ENCODE results near the gene CD24.
"Not testable (repeated sequence)": the region's sequence is repeated elsewhere in the genome, so short reads cannot be mapped to it uniquely, and the experiment has no call there.

The CD24 gene

DNA sequence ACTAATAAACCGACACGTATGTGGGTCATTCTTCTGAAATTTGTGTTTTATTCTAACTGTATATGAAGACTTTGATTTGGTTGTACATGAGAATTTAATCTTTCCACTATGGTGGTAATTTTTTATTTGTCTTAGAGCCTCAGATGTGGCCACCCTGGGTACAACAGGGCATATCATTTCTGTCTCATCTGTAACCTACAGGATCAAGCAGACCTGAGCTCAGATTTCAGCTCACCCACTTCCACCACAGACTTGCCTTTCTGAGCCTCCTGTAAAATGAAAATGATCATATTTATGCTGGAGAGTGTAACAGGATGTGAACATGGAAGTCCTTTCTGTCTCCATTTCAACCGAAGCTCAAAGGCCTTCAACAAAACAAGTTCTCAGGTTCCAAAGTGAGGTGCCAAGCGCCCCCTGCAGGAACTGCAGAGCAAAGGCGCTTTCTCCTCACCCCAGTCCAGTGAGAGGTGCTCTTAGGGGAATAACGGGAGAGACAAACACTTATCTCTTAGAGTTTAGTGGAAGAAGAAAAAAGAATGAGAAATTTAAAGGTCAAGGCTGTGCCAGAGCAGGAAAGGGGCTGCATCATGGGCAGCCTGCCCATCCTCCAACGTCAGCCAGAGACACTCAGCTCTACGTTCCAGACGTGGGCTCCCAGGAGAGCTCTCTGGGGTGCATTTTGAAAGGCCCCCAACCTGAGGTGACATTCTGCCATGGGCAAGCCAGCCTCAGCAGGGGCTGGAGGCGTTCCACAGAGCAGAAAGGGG lies 23.0 kb upstream of the CD24 start (continued):
- TF ChIP-seq, protein P1, sequence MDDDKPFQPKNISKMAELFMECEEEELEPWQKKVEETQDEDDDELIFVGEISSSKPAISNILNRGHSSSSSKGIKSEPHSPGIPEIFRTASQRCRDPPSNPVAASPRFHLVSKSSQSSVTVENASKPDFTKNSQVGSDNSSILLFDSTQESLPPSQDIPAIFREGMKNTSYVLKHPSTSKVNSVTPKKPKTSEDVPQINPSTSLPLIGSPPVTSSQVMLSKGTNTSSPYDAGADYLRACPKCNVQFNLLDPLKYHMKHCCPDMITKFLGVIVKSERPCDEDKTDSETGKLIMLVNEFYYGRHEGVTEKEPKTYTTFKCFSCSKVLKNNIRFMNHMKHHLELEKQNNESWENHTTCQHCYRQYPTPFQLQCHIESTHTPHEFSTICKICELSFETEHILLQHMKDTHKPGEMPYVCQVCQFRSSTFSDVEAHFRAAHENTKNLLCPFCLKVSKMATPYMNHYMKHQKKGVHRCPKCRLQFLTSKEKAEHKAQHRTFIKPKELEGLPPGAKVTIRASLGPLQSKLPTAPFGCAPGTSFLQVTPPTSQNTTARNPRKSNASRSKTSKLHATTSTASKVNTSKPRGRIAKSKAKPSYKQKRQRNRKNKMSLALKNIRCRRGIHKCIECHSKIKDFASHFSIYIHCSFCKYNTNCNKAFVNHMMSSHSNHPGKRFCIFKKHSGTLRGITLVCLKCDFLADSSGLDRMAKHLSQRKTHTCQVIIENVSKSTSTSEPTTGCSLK (tag by site-specific recombination; IDR thresholded peaks at IDR 0.05): no peak
- TF ChIP-seq SP3 (tag by site-specific recombination; IDR thresholded peaks at IDR 0.05) (no peak), ATF2 (tag by site-specific recombination; IDR thresholded peaks at IDR 0.05; ENCODE audit: low read depth) (no peak), ZNF121 (tag by site-specific recombination; IDR thresholded peaks at IDR 0.05) (no peak), ZNF155 (tag by site-specific recombination; IDR thresholded peaks at IDR 0.05) (no peak), ZNF747 (tag by site-specific recombination; IDR thresholded peaks at IDR 0.05) (no peak), ZNF654 (tag by site-specific recombination; IDR thresholded peaks at IDR 0.05; ENCODE audit: low read depth) (peak; percentile 67), ZNF555 (tag by site-specific recombination; conservative IDR thresholded peaks at IDR 0.05) (no peak), ZNF19 (tag by site-specific recombination; IDR thresholded peaks at IDR 0.05; ENCODE audit: low read depth) (no peak), ZNF2 (tag by site-specific recombination; IDR thresholded peaks at IDR 0.05) (peak; percentile 90)
- TF ChIP-seq, protein P2, sequence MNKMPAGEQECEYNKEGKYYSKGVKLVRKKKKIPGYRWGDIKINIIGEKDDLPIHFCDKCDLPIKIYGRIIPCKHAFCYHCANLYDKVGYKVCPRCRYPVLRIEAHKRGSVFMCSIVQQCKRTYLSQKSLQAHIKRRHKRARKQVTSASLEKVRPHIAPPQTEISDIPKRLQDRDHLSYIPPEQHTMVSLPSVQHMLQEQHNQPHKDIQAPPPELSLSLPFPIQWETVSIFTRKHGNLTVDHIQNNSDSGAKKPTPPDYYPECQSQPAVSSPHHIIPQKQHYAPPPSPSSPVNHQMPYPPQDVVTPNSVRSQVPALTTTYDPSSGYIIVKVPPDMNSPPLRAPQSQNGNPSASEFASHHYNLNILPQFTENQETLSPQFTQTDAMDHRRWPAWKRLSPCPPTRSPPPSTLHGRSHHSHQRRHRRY (tag by site-specific recombination; IDR thresholded peaks at IDR 0.05): no peak
- TF ChIP-seq, protein P3, sequence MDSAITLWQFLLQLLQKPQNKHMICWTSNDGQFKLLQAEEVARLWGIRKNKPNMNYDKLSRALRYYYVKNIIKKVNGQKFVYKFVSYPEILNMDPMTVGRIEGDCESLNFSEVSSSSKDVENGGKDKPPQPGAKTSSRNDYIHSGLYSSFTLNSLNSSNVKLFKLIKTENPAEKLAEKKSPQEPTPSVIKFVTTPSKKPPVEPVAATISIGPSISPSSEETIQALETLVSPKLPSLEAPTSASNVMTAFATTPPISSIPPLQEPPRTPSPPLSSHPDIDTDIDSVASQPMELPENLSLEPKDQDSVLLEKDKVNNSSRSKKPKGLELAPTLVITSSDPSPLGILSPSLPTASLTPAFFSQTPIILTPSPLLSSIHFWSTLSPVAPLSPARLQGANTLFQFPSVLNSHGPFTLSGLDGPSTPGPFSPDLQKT (IDR thresholded peaks at IDR 0.05; ENCODE audit: borderline replicate concordance, low read depth, low read length): no peak

- H3K4me1 ChIP-seq (ENCODE audit: control insufficient read depth, insufficient read depth, low read length): no peaks in the 10 kb centered on the region
- ChIA-PET CTCF (interaction anchor here (0.6 to 3.4 kb wide), 2 partner anchors 16 to 555 kb away, joined by 3 to 24 read pairs; no protein-coding TSS in a partner anchor), POLR2A (no interaction called here)
- TF ChIP-seq, protein P4, sequence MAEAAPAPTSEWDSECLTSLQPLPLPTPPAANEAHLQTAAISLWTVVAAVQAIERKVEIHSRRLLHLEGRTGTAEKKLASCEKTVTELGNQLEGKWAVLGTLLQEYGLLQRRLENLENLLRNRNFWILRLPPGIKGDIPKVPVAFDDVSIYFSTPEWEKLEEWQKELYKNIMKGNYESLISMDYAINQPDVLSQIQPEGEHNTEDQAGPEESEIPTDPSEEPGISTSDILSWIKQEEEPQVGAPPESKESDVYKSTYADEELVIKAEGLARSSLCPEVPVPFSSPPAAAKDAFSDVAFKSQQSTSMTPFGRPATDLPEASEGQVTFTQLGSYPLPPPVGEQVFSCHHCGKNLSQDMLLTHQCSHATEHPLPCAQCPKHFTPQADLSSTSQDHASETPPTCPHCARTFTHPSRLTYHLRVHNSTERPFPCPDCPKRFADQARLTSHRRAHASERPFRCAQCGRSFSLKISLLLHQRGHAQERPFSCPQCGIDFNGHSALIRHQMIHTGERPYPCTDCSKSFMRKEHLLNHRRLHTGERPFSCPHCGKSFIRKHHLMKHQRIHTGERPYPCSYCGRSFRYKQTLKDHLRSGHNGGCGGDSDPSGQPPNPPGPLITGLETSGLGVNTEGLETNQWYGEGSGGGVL (tag by site-specific recombination; IDR thresholded peaks at IDR 0.05): no peak
- TF ChIP-seq ZNF121 (tag by site-specific recombination; IDR thresholded peaks at IDR 0.05) (peak; percentile 39; the same call in 1 of the 2 replicates), ZBTB48 (tag by site-specific recombination; IDR thresholded peaks at IDR 0.05) (no peak)
- H3K36me3 ChIP-seq (ENCODE audit: control insufficient read depth in 2 of 2, insufficient read depth in 1 of 2, low read length in 2 of 2): no peaks in the 10 kb centered on the region
- no peak overlapping the region for H3K4me3 ChIP-seq (ENCODE audit: low read depth, low read length)
- H3K27ac ChIP-seq (ENCODE audit: extremely low read depth, low read depth, low read length): no peak overlapping the region
- no peaks in the 10 kb centered on the region for H3K9me3 ChIP-seq (ENCODE audit: control insufficient read depth, insufficient read depth, low read depth, low read length)
These were observed 21.1 kb upstream of the CD24 start for GRCh38 chr6:106995640-106996039.

- H3K4me1 ChIP-seq (ENCODE audit: control insufficient read depth, insufficient read depth, low read length); H3K36me3 ChIP-seq (ENCODE audit: control insufficient read depth in 2 of 2, insufficient read depth in 1 of 2, low read length in 2 of 2); H3K4me3 ChIP-seq (ENCODE audit: low read depth, low read length); H3K9me3 ChIP-seq (ENCODE audit: control insufficient read depth, insufficient read depth, low read depth, low read length); H3K27ac ChIP-seq (ENCODE audit: extremely low read depth, low read depth, low read length): not testable (repeated sequence)
- ChIA-PET POLR2A (interaction anchor here (0.6 kb wide), 1 partner anchor 246 kb away, joined by 3 read pairs; no protein-coding TSS in a partner anchor), CTCF (interaction anchor here (1.4 to 3.3 kb wide), 3 partner anchors 8 to 423 kb away, joined by 8 to 16 read pairs (median 14); no protein-coding TSS in a partner anchor)
These were observed 15.2 kb upstream of the CD24 start for GRCh38 chr6:106989737-106990136.

Measured in HEK293 (cell line).